Spleen (tissue), 11 donors: ENCODE data around the gene XPOT. TPM values are rescaled to one million over a fixed set of nuclear protein-coding genes. Genes with fewer than 3 reads are reported as not detected.

ENCODE experiments used
- DNase-seq: peaks from one replicate; pipeline ENCODE4 v3.0.0-alpha.2; 2020
- H3K27ac ChIP-seq, 8 donors: fragments of 200-600 bp; sonication (generic) in 7 of 8; 1 replicate in 4 of 8; 2 replicates in 4 of 8; pipeline versions ENCODE4 v1.5.0 to v1.8.0; 2016 to 2021; ENCODE audit warnings: inconsistent platforms in 4 of 8, mild to moderate bottlenecking in 4 of 8, moderate library complexity in 1 of 8
- H3K27me3 ChIP-seq, 7 donors: fragments of 200-600 bp; sonication (generic) in 6 of 7; replicated peaks in 1 of 7; 1 replicate in 4 of 7; 2 replicates in 3 of 7; pipeline versions ENCODE4 v1.5.0 to v1.8.0; 2016 to 2021; ENCODE audit warnings: inconsistent platforms in 3 of 7, mild to moderate bottlenecking in 1 of 7
- H3K36me3 ChIP-seq, 6 donors: fragments of 200-600 bp; sonication (generic) in 5 of 6; 1 replicate in 4 of 6; 2 replicates in 2 of 6; pipeline versions ENCODE4 v1.5.0 to v1.8.0; 2016 to 2021; ENCODE audit warnings: inconsistent platforms in 2 of 6
- H3K4me1 ChIP-seq, 6 donors: fragments of 200-600 bp; sonication (generic) in 5 of 6; 1 replicate in 3 of 6; 2 replicates in 3 of 6; pipeline versions ENCODE4 v1.5.0 to v1.8.0; 2016 to 2021; ENCODE audit warnings: inconsistent platforms in 3 of 6
- H3K4me3 ChIP-seq, 8 donors: fragments of 200-600 bp; sonication (generic) in 7 of 8; 1 replicate in 4 of 8; 2 replicates in 4 of 8; pipeline versions ENCODE4 v1.5.0 to v1.8.0; 2016 to 2021; ENCODE audit warnings: inconsistent platforms in 4 of 8, mild to moderate bottlenecking in 4 of 8, moderate library complexity in 2 of 8
- H3K9me3 ChIP-seq, 8 donors: fragments of 200-600 bp; sonication (generic) in 7 of 8; 1 replicate in 4 of 8; 2 replicates in 4 of 8; pipeline versions ENCODE4 v1.5.0 to v1.8.0; 2016 to 2021; ENCODE audit warnings: inconsistent platforms in 4 of 8
- CTCF ChIP-seq, 11 experiments: fragments of 200-600 bp in 7 of 11; fragments of 450-650 bp in 4 of 11; sonication (generic) in 4 of 11; IDR thresholded peaks in 8 of 11; conservative IDR thresholded peaks in 3 of 11; 1 replicate in 7 of 11; 2 replicates in 4 of 11; pipeline versions ENCODE4 v1.4.0 to v1.8.0; 2016 to 2021; ENCODE audit warnings: antibody characterized with exemption in 11 of 11, inconsistent platforms in 4 of 11, mild to moderate bottlenecking in 1 of 11
- POLR2A ChIP-seq, 3 donors: fragments of 450-650 bp; IDR thresholded peaks; one replicate each; pipeline ENCODE4 v1.5.1; 2017; ENCODE audit warnings: antibody characterized with exemption in 3 of 3, mild to moderate bottlenecking in 1 of 3
- POLR2AphosphoS5 ChIP-seq, 3 donors: sonication (generic); formaldehyde crosslinking; IDR thresholded peaks; one replicate each; pipeline ENCODE4 v1.5.1; 2017; ENCODE audit warnings: antibody characterized with exemption in 3 of 3
- WGBS, 5 donors: extraction: QIAGEN DNeasy Blood & Tissue Kit in 3 of 5; methylation state at CpG; one replicate each; pipeline versions ENCODE4 v1.1.5 to v1.1.7; 2013 to 2018; 5-methylcytosine and 5-hydroxymethylcytosine counted together
- intact Hi-C: fragments of 100-400 bp; cut with DNase I; formaldehyde crosslinking; loops from one replicate; pipeline ENCODE4 v1.15.0; 2023; ENCODE audit warnings: low total_unique reads
- polyA plus RNA-seq, 3 donors: library from polyadenylated mRNA; stranded (reverse); fragments of 200-250 nt; gene quantifications; one replicate each; pipeline ENCODE4 v1.2.1, GENCODE V29; 2013
- total RNA-seq, 7 donors: library from RNA; depleted of rRNA in 3 of 7; stranded (reverse); fragments of >200 nt in 3 of 7; fragmentation: NEBNext Ultra II Directional in 4 of 7; extraction: Animal tissue kit (Norgen Biotek cat#: 25700) in 4 of 7; gene quantifications; one replicate each; pipeline versions ENCODE4 v1.1.0 to v1.2.1, GENCODE V29; 2016 to 2021
- donor health status: healthy with polysubstance abuse.
- donor health status: DM: no; HTN: no; CAD: no; lungs with moderate emphysema.
- donor health status: DM: no; HTN: no; CAD: no.
- donor health status: Bipolar disorder and iron deficiency.
- donor health status: healthy.
- donor health status: DM: no; HTN: no; CAD: no.
- donor health status: DM: yes; HTN: yes; CAD: no.

XPOT gene
- total and polyA plus RNA-seq, 10 donors, result 11.1 to 50.3 (median 43.1) TPM

- Histone ChIP-seq H3K36me3 (peaks cover 2 to 100% (median 67%) of the 10 kb centered on the region in 6 donors), H3K9me3 (peaks cover 0 to 24% (median 21%) of the 10 kb centered on the region in 8 donors), H3K27ac (no peak overlapping the region), H3K27me3 (no peaks in the 10 kb centered on the region), H3K4me3 (no peak overlapping the region), H3K4me1 (peaks cover 0 to 9% (median 0%) of the 10 kb centered on the region in 6 donors)
- DNase-seq, result no peak
- intact Hi-C loops, result no loop called here
- no peak for TF ChIP-seq CTCF (IDR thresholded peaks at IDR 0.05 in 8 of 11, conservative IDR thresholded peaks at IDR 0.05 in 3 of 11)
- TF ChIP-seq POLR2AphosphoS5 (IDR thresholded peaks at IDR 0.05), result no peak
- TF ChIP-seq POLR2A (IDR thresholded peaks at IDR 0.05), result no peak
Observed at GRCh38 chr12:64478661-64479060, 74.5 kb downstream of the XPOT start.

GRCh38 chr12:64480148-64480547, 76.0 kb downstream of the XPOT start:
- no peak for TF ChIP-seq POLR2AphosphoS5 (IDR thresholded peaks at IDR 0.05)
- TF ChIP-seq POLR2A (IDR thresholded peaks at IDR 0.05), result no peak
- TF ChIP-seq CTCF (IDR thresholded peaks at IDR 0.05 in 8 of 11, conservative IDR thresholded peaks at IDR 0.05 in 3 of 11), result no peak
- H3K27ac ChIP-seq, result no peak overlapping the region
- H3K36me3 ChIP-seq, result peaks cover 0 to 100% (median 61%) of the 10 kb centered on the region in 6 donors
- H3K4me1 ChIP-seq, result peaks cover 0 to 9% (median 0%) of the 10 kb centered on the region in 6 donors
- no peak for DNase-seq
- intact Hi-C loops, result no loop called here
- H3K27me3 ChIP-seq, result no peaks in the 10 kb centered on the region
- H3K4me3 ChIP-seq, result no peak overlapping the region
- H3K9me3 ChIP-seq, result peaks cover 0 to 20% (median 17%) of the 10 kb centered on the region in 8 donors
- WGBS, 5 donors, result 93 to 100% (median 97%) methylated on average over 1 of the region's 1 CpG

GRCh38 chr12:64486657-64487056, 82.5 kb downstream of the XPOT start:
- TF ChIP-seq POLR2AphosphoS5 (IDR thresholded peaks at IDR 0.05) (no peak), POLR2A (IDR thresholded peaks at IDR 0.05) (no peak), CTCF (IDR thresholded peaks at IDR 0.05 in 8 of 11, conservative IDR thresholded peaks at IDR 0.05 in 3 of 11) (no peak)
- DNase-seq, result no peak
- Histone ChIP-seq H3K27me3 (no peaks in the 10 kb centered on the region), H3K36me3 (peaks cover 3 to 100% (median 82%) of the 10 kb centered on the region in 6 donors), H3K4me1 (no peaks in the 10 kb centered on the region), H3K4me3 (no peak overlapping the region), H3K27ac (no peak overlapping the region), H3K9me3 (no peaks in the 10 kb centered on the region)
- intact Hi-C loops, result no loop called here
- 93 to 98% (median 97%) methylated on average over 3 of the region's 3 CpGs for WGBS, 5 donors

GRCh38 chr12:64491718-64492117, 87.5 kb downstream of the XPOT start:
- 77 to 88% (median 85%) methylated on average over 1 of the region's 1 CpG for WGBS, 5 donors
- TF ChIP-seq CTCF (IDR thresholded peaks at IDR 0.05 in 8 of 11, conservative IDR thresholded peaks at IDR 0.05 in 3 of 11) (no peak), POLR2A (IDR thresholded peaks at IDR 0.05) (no peak), POLR2AphosphoS5 (IDR thresholded peaks at IDR 0.05) (no peak)
- no peak for DNase-seq
- peaks cover 6 to 100% (median 88%) of the 10 kb centered on the region in 6 donors for H3K36me3 ChIP-seq
- H3K4me3 ChIP-seq, result no peak overlapping the region
- H3K27me3 ChIP-seq, result no peaks in the 10 kb centered on the region
- H3K4me1 ChIP-seq, result peaks cover 0 to 8% (median 0%) of the 10 kb centered on the region in 6 donors
- intact Hi-C loops, result no loop called here
- no peaks in the 10 kb centered on the region for H3K9me3 ChIP-seq
- H3K27ac ChIP-seq, result no peak overlapping the region
